Mammary epithelial cell (primary cell): ENCODE results near the gene CD37.
"Not testable (repeated sequence)": the region's sequence is repeated elsewhere in the genome, so short reads cannot be mapped to it uniquely, and the experiment has no call there.

Source experiments
- EZH2 ChIP-seq: IDR thresholded peaks from 2 replicates; pipeline ENCODE4 v1.6.1; 2012; ENCODE audit warnings: low read length, inconsistent platforms, borderline replicate concordance
- TF ChIP-seq, protein P1 (sequence below), 2 donors: IDR thresholded peaks in 1 of 2; conservative IDR thresholded peaks in 1 of 2; 2 replicates each; pipeline ENCODE4 v1.5.1; 2011 to 2012; ENCODE audit warnings: inconsistent platforms in 2 of 2, low read length in 2 of 2, mild to moderate bottlenecking in 2 of 2, control low read depth in 1 of 2, low read depth in 1 of 2; ENCODE audit not compliant: insufficient read depth in 1 of 2; ENCODE audit errors: extremely low read depth in 1 of 2

DNA sequence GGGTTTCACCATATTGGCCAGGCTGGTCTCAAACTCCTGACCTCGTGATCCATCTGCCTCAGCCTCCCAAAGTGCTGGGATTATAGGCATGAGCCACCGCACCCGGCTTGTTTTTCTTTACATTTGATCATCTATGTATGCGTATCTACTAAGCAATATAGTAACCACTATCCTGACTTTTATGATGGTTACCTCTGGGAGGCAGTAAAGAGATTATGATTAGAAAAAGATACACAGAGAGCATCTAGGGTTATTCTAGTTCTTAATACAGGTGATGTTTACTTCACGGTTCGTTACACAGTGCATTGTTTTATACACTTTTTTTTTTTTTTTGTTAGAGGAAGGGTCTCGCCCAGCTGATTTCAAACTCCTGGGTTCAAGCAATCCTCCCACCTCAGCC lies 28.5 kb upstream of the CD37 start:
- TF ChIP-seq, protein P1, sequence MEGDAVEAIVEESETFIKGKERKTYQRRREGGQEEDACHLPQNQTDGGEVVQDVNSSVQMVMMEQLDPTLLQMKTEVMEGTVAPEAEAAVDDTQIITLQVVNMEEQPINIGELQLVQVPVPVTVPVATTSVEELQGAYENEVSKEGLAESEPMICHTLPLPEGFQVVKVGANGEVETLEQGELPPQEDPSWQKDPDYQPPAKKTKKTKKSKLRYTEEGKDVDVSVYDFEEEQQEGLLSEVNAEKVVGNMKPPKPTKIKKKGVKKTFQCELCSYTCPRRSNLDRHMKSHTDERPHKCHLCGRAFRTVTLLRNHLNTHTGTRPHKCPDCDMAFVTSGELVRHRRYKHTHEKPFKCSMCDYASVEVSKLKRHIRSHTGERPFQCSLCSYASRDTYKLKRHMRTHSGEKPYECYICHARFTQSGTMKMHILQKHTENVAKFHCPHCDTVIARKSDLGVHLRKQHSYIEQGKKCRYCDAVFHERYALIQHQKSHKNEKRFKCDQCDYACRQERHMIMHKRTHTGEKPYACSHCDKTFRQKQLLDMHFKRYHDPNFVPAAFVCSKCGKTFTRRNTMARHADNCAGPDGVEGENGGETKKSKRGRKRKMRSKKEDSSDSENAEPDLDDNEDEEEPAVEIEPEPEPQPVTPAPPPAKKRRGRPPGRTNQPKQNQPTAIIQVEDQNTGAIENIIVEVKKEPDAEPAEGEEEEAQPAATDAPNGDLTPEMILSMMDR (conservative IDR thresholded peaks at IDR 0.05 in 1 of 2, IDR thresholded peaks at IDR 0.05 in 1 of 2; ENCODE audit: extremely low read depth in 1 of 2, insufficient read depth in 1 of 2, low read depth in 1 of 2, low read length in 2 of 2) = not testable (repeated sequence)
- TF ChIP-seq EZH2 = not testable (repeated sequence)
